Upper lobe of left lung (tissue), 6 donors: ENCODE data around the gene CPB2. TPM values are rescaled to one million over a fixed set of nuclear protein-coding genes. Genes with fewer than 3 reads are reported as not detected.
A peak's percentile ranks its signal among the peaks of the same experiment; 100 is the strongest.

Source experiments
- ATAC-seq, 2 donors: fragments of 200-7000 bp; cut with Tn5 transposase; one replicate each; pipeline ENCODE4 v1.9.1; 2022; ENCODE audit warnings: mild to moderate bottlenecking in 2 of 2, moderate library complexity in 2 of 2; ENCODE audit not compliant: low FRiP score in 2 of 2
- DNase-seq, 2 donors: peaks; one replicate each; pipeline ENCODE4 v3.0.0-alpha.2; 2019 to 2020
- H3K27ac ChIP-seq, 4 donors: fragments of 200-600 bp; sonication (generic); one replicate each; pipeline ENCODE4 v1.5.1; 2016 to 2019
- H3K27me3 ChIP-seq, 4 donors: fragments of 200-600 bp; sonication (generic); one replicate each; pipeline ENCODE4 v1.5.1; 2017 to 2019
- H3K36me3 ChIP-seq, 4 donors: fragments of 200-600 bp; sonication (generic); one replicate each; pipeline ENCODE4 v1.5.1; 2016 to 2019
- H3K4me1 ChIP-seq, 4 donors: fragments of 200-600 bp; sonication (generic); one replicate each; pipeline ENCODE4 v1.5.1; 2018 to 2019
- H3K4me3 ChIP-seq, 4 donors: fragments of 200-600 bp; sonication (generic); one replicate each; pipeline ENCODE4 v1.5.1; 2017 to 2019; ENCODE audit warnings: mild to moderate bottlenecking in 2 of 4, moderate library complexity in 1 of 4
- H3K9me3 ChIP-seq, 4 donors: fragments of 200-600 bp; sonication (generic); one replicate each; pipeline ENCODE4 v1.5.1; 2018 to 2019
- EP300 ChIP-seq, 4 donors: sonication (generic); formaldehyde crosslinking; IDR thresholded peaks; one replicate each; pipeline ENCODE4 v1.5.1; 2017; ENCODE audit warnings: antibody characterized with exemption in 4 of 4, control low read depth in 2 of 4
- POLR2A ChIP-seq, 4 donors: fragments of 450-650 bp; IDR thresholded peaks; one replicate each; pipeline ENCODE4 v1.5.1; 2016 to 2017; ENCODE audit warnings: antibody characterized with exemption in 4 of 4, mild to moderate bottlenecking in 2 of 4
- POLR2AphosphoS5 ChIP-seq, 2 donors: sonication (generic); formaldehyde crosslinking; IDR thresholded peaks; one replicate each; pipeline ENCODE4 v1.5.1; 2017; ENCODE audit warnings: antibody characterized with exemption in 2 of 2
- WGBS, 2 donors: methylation state at CpG; one replicate each; pipeline ENCODE4 v1.1.5; 2017 to 2018; 5-methylcytosine and 5-hydroxymethylcytosine counted together
- total RNA-seq, 6 donors: library from RNA; depleted of rRNA in 4 of 6; stranded (reverse); fragments of >200 nt in 4 of 6; gene quantifications; one replicate each; pipeline versions ENCODE4 v1.1.0 to v1.2.1, GENCODE V29; 2016 to 2021
- TF ChIP-seq, protein P1 (sequence below), 6 experiments: fragments of 450-650 bp in 4 of 6; fragments of 200-600 bp in 2 of 6; sonication (generic) in 2 of 6; IDR thresholded peaks; one replicate each; pipeline ENCODE4 v1.5.1; 2016 to 2019; ENCODE audit warnings: antibody characterized with exemption in 6 of 6
- donor health status: DM: no; HTN: no; CAD: no; lungs with moderate emphysema.
- donor health status: DM: no; HTN: yes; CAD: no; lungs with severe emphysema.

CPB2 gene
- total RNA-seq, 6 donors from 2014 or later: 2.1 to 114 (median 21.3) TPM

DNA sequence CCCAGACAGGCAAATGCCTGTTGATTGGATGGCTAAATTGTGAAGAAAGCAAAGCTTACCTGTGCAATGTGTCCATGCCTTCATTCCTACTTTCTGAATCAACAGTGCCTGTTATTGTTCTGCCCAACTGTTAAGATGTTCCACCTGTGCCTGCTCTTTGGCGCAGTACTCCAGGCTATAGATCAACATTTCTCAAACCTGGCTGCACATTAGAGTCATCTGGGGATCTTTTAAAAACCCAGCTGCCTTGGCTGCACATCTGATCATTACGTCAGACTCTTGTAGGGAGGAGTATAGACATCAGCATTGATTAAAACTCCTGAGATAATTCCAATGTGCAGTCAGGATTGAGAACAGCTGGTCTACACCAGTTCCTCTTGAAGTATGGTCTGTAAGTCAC is 16.2 kb upstream of the CPB2 start:
- Histone ChIP-seq H3K4me3 (no peak overlapping the region), H3K27me3 (no peaks in the 10 kb centered on the region), H3K9me3 (no peaks in the 10 kb centered on the region), H3K36me3 (no peaks in the 10 kb centered on the region), H3K27ac (peak overlapping the region in 1 of 4 donors; percentile 41), H3K4me1 (peaks cover 0 to 24% (median 11%) of the 10 kb centered on the region in 4 donors)
- DNase-seq: no peak
- 96 to 100% methylated on average over 2 of the region's 2 CpGs for WGBS, 2 donors
- TF ChIP-seq EP300 (IDR thresholded peaks at IDR 0.05) (no peak), POLR2A (IDR thresholded peaks at IDR 0.05) (no peak), POLR2AphosphoS5 (IDR thresholded peaks at IDR 0.05) (no peak)
- TF ChIP-seq, protein P1, sequence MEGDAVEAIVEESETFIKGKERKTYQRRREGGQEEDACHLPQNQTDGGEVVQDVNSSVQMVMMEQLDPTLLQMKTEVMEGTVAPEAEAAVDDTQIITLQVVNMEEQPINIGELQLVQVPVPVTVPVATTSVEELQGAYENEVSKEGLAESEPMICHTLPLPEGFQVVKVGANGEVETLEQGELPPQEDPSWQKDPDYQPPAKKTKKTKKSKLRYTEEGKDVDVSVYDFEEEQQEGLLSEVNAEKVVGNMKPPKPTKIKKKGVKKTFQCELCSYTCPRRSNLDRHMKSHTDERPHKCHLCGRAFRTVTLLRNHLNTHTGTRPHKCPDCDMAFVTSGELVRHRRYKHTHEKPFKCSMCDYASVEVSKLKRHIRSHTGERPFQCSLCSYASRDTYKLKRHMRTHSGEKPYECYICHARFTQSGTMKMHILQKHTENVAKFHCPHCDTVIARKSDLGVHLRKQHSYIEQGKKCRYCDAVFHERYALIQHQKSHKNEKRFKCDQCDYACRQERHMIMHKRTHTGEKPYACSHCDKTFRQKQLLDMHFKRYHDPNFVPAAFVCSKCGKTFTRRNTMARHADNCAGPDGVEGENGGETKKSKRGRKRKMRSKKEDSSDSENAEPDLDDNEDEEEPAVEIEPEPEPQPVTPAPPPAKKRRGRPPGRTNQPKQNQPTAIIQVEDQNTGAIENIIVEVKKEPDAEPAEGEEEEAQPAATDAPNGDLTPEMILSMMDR (IDR thresholded peaks at IDR 0.05): no peak
- no peak for ATAC-seq

DNA sequence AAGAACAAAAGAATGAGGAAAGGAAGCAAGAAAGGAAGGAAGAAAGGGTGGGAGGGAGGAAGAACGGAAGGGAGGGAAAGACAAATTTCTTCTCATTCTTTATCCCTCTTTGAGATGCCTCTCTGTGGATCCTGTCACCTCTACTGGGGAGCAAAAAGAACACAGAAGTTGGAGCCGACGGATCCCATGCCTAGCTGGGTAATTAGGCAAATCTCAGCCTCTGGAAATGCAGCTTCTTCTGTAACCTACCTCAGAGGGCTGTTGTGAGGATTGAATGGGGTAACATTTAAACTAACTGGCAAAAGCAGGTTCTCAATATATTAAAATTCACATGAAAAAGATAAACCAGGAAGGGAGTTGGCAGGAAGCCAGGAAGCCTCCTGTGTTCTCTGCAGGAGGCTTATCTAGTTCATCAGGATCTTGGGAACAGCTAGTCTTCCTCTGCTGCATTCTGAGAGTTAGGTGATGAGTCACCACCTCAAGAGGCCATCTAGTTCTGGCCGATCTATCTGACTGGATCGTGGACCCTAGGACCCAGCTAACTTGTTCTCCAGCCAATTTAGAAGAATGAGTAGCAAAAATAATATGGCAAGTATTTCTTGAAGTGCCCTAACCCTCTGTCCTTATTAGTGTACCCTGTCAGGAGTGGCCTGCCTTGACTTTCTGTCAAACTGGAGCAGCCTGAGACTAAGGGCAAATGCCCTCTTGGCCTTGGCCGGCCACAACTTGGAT is 15.2 kb upstream of the CPB2 start:
- ATAC-seq (peak; percentile 47 to 77), DNase-seq (peak in 1 of 2 donors; percentile 81)
- Histone ChIP-seq H3K4me1 (peaks cover 0 to 14% (median 7%) of the 10 kb centered on the region in 4 donors), H3K27ac (peak overlapping the region in 2 of 4 donors; percentile 20 to 25), H3K9me3 (no peaks in the 10 kb centered on the region), H3K27me3 (no peaks in the 10 kb centered on the region), H3K36me3 (no peaks in the 10 kb centered on the region), H3K4me3 (no peak overlapping the region)
- no peak for TF ChIP-seq POLR2A (IDR thresholded peaks at IDR 0.05)
- TF ChIP-seq EP300 (IDR thresholded peaks at IDR 0.05): peak in 1 of 4 donors; percentile 53
- WGBS, 2 donors: 48 to 53% methylated on average over 6 of the region's 6 CpGs

DNA sequence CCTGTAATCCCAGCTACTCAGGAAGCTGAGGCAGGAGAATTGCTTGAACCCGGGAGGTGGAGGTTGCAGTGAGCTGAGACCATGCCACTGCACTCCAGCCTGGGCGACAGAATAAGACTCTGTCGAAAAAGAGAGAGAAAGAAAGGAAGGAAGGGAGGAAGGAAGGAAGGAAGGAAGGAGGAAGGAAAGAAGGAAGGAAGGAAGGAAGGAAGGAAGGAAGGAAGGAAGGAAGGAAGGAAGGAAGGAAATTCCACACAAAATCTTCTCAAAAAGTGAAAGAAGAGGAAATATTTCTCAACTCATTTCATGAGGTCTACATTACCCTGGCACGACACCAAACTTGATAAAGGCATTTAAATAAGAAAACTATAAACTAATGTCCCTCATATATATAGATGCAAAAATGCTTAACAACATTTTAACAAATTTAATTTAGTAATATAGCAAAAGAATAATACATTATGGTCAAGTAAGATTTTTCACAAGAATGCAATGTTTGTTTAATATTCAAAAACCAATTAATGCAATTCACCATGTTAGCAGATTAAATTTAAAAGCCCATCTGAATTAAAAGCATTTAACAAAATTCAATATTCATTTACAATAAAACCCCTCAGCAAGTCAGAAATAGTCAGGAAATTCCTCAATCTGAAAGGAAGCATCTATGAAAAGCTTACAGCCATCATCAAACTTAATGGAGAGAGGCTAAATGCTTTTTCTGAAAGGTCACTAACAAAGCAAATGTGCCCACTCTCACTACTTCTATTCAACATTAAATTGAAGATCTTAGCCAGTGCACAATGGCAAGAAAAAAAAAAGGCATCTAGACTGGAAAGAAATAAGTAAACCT is 12.0 kb upstream of the CPB2 start:
- Histone ChIP-seq H3K27ac (no peak overlapping the region), H3K36me3 (no peaks in the 10 kb centered on the region), H3K9me3 (no peaks in the 10 kb centered on the region), H3K4me3 (no peak overlapping the region), H3K27me3 (no peaks in the 10 kb centered on the region), H3K4me1 (peaks cover 0 to 11% (median 6%) of the 10 kb centered on the region in 4 donors)
- ATAC-seq (no peak), DNase-seq (no peak)
- TF ChIP-seq POLR2A (IDR thresholded peaks at IDR 0.05): no peak
- TF ChIP-seq, protein P1 (IDR thresholded peaks at IDR 0.05): no peak
- no peak for TF ChIP-seq POLR2AphosphoS5 (IDR thresholded peaks at IDR 0.05)
- TF ChIP-seq EP300 (IDR thresholded peaks at IDR 0.05): no peak
- WGBS, 2 donors: 64 to 74% methylated on average over 4 of the region's 4 CpGs

DNA sequence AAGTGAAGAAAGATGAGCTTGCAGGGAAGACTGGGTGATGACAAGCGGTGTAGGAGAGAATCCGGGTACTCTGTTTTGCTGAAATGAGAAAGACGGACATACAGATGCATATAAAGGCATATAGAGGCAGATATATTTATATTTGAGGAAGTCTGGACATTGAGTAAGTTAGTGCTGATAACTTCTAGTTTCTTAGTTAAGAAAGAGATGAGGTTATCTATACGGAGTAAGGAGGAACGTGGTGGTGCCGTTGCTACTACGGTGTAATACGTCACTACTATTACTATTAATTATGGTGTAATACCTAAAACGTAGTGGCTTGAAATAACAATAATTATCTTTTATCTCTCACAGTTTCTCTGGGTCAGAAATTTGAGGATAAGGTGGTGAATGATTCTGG is 9.8 kb upstream of the CPB2 start:
- WGBS, 2 donors: 75 to 83% methylated on average over 9 of the region's 9 CpGs
- TF ChIP-seq, protein P1 (IDR thresholded peaks at IDR 0.05): no peak
- TF ChIP-seq POLR2A (IDR thresholded peaks at IDR 0.05) (no peak), POLR2AphosphoS5 (IDR thresholded peaks at IDR 0.05) (no peak), EP300 (IDR thresholded peaks at IDR 0.05) (no peak)
- no peaks in the 10 kb centered on the region for H3K36me3 ChIP-seq
- H3K9me3 ChIP-seq: no peaks in the 10 kb centered on the region
- ATAC-seq (no peak), DNase-seq (no peak)
- no peaks in the 10 kb centered on the region for H3K27me3 ChIP-seq
- H3K27ac ChIP-seq: no peak overlapping the region
- H3K4me3 ChIP-seq: no peak overlapping the region
- no peaks in the 10 kb centered on the region for H3K4me1 ChIP-seq

DNA sequence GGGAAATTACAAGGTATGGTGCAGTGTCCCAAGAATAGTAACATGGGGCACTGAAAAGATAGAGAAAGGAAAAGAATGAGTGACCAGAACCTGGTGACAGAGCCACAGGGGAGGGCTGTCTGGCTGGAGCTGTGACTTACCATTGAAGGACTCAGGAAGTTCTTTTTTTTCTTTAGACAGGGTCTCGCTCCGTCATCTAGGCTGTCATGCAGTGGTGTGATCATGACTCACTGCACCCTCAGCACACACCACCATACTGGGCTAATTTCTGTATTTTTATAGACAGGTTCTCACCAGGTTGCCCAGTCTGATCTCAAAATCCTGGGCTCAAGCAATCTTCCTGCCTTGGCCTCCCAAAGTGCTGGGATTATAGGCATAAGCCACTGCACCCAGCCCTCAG is 8.8 kb upstream of the CPB2 start:
- Histone ChIP-seq H3K4me3 (no peak overlapping the region), H3K27me3 (no peaks in the 10 kb centered on the region), H3K4me1 (no peaks in the 10 kb centered on the region), H3K9me3 (no peaks in the 10 kb centered on the region), H3K27ac (no peak overlapping the region), H3K36me3 (no peaks in the 10 kb centered on the region)
- ATAC-seq: peak in 1 of 2 donors; percentile 34
- TF ChIP-seq, protein P1 (IDR thresholded peaks at IDR 0.05): no peak
- TF ChIP-seq POLR2AphosphoS5 (IDR thresholded peaks at IDR 0.05) (no peak), EP300 (IDR thresholded peaks at IDR 0.05) (no peak), POLR2A (IDR thresholded peaks at IDR 0.05) (no peak)
- WGBS, 2 donors: 58 to 92% methylated on average over 2 of the region's 2 CpGs
- DNase-seq: no peak
